Endothelial cell of umbilical vein (primary cell): ENCODE results near the gene PKP4.

Source experiments
- CTCF ChIP-seq, 2 donors: IDR thresholded peaks; 1 replicate in 1 of 2; 2 replicates in 1 of 2; pipeline ENCODE4 v1.5.1; 2011; ENCODE audit warnings: low read length in 2 of 2, mild to moderate bottlenecking in 2 of 2, moderate library complexity in 2 of 2, control low read depth in 1 of 2, inconsistent platforms in 1 of 2, low read depth in 1 of 2; ENCODE audit not compliant: insufficient read depth in 1 of 2; ENCODE audit errors: extremely low read depth in 1 of 2
- EZH2 ChIP-seq: IDR thresholded peaks from 2 replicates; pipeline ENCODE4 v1.6.1; 2012; ENCODE audit warnings: borderline replicate concordance, low read depth, mild to moderate bottlenecking, moderate library complexity, low read length, inconsistent platforms; ENCODE audit not compliant: severe bottlenecking
- POLR2A ChIP-seq: IDR thresholded peaks from 2 replicates; pipeline ENCODE4 v1.6.1; 2012; ENCODE audit warnings: low read depth, mild to moderate bottlenecking, control low read depth, low read length
- POLR2AphosphoS5 ChIP-seq: IDR thresholded peaks from 2 replicates; pipeline ENCODE4 v1.6.1; 2012; ENCODE audit warnings: low read depth, mild to moderate bottlenecking, control low read depth, low read length, moderate library complexity; ENCODE audit not compliant: insufficient read depth

- no peak for TF ChIP-seq POLR2A
- no peak for TF ChIP-seq EZH2
- no peak for TF ChIP-seq CTCF (IDR thresholded peaks at IDR 0.05; ENCODE audit: extremely low read depth in 1 of 2, insufficient read depth in 1 of 2, low read depth in 1 of 2, low read length in 2 of 2)
- no peak for TF ChIP-seq POLR2AphosphoS5
These were observed 82.6 kb downstream of the PKP4 start for GRCh38 chr2:158539176-158540005.
